IMR-90 (cell line): ENCODE measurements around the gene CARD14.

Experiments used
- FOS ChIP-seq: fragments of 150-350 bp; IDR thresholded peaks from 2 replicates; pipeline ENCODE4 v1.6.1; 2016; ENCODE audit warnings: low read depth, low read length
- POLR2A ChIP-seq: IDR thresholded peaks from 2 replicates; pipeline ENCODE4 v1.6.1; 2012; ENCODE audit warnings: mild to moderate bottlenecking, low read depth, low read length
- SMC3 ChIP-seq: fragments of 150-350 bp; IDR thresholded peaks from 2 replicates; pipeline ENCODE4 v1.6.1; 2016; ENCODE audit warnings: low read depth, mild to moderate bottlenecking, antibody characterized with exemption, low read length, moderate library complexity
- TF ChIP-seq, protein P1 (sequence below): conservative IDR thresholded peaks from 2 replicates; pipeline ENCODE4 v1.5.1; 2012; ENCODE audit warnings: mild to moderate bottlenecking, low read depth, low read length, improper control_type of control experiment

DNA sequence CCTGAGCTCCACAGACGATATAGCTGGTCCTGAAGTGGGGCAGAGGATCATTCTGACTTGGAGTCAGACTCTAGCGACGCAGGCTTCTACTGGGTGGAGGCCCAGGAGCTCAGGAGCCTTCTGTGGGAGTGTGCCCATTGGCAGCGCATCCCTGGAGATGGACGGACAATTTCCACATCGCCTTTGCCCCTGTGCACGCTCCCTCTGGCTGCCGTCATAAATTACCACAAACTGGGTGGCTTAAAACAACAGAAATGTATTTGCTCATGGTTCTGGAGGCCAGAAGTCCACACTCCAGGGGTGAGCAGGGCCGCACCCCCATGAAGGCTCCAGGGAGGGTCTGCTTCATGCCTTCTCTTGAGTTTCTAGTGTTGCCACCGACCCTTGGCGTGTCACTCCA lies 6.9 kb downstream of the CARD14 start:
- no peak for TF ChIP-seq FOS
- TF ChIP-seq, protein P1, sequence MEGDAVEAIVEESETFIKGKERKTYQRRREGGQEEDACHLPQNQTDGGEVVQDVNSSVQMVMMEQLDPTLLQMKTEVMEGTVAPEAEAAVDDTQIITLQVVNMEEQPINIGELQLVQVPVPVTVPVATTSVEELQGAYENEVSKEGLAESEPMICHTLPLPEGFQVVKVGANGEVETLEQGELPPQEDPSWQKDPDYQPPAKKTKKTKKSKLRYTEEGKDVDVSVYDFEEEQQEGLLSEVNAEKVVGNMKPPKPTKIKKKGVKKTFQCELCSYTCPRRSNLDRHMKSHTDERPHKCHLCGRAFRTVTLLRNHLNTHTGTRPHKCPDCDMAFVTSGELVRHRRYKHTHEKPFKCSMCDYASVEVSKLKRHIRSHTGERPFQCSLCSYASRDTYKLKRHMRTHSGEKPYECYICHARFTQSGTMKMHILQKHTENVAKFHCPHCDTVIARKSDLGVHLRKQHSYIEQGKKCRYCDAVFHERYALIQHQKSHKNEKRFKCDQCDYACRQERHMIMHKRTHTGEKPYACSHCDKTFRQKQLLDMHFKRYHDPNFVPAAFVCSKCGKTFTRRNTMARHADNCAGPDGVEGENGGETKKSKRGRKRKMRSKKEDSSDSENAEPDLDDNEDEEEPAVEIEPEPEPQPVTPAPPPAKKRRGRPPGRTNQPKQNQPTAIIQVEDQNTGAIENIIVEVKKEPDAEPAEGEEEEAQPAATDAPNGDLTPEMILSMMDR: no peak
- no peak for TF ChIP-seq POLR2A
- no peak for TF ChIP-seq SMC3
